HEK293T (cell line): ENCODE data around the gene TSPAN7.

Source experiments
- BHLHE40 ChIP-seq: fragments of 450-650 bp; IDR thresholded peaks from 2 replicates; pipeline ENCODE4 v1.6.1; 2016; ENCODE audit warnings: mild to moderate bottlenecking, moderate library complexity, borderline replicate concordance
- ELF4 ChIP-seq: fragments of 450-650 bp; IDR thresholded peaks from 2 replicates; pipeline ENCODE4 v1.6.1; 2017; ENCODE audit warnings: antibody characterized with exemption
- FOXA1 ChIP-seq: fragments of 450-650 bp; IDR thresholded peaks from 2 replicates; pipeline ENCODE4 v1.6.1; 2016; ENCODE audit warnings: mild to moderate bottlenecking
- FOXM1 ChIP-seq: fragments of 450-650 bp; IDR thresholded peaks from 2 replicates; pipeline ENCODE4 v1.6.1; 2017; ENCODE audit warnings: mild to moderate bottlenecking, borderline replicate concordance
- HDGF ChIP-seq: fragments of 450-650 bp; IDR thresholded peaks from 2 replicates; pipeline ENCODE4 v1.6.1; 2017; ENCODE audit warnings: antibody characterized with exemption, borderline replicate concordance
- L3MBTL2 ChIP-seq: fragments of 450-650 bp; conservative IDR thresholded peaks from 2 replicates; pipeline ENCODE4 v1.6.1; 2016; ENCODE audit warnings: mild to moderate bottlenecking
- SP1 ChIP-seq: fragments of 450-650 bp; IDR thresholded peaks from 2 replicates; pipeline ENCODE4 v1.6.1; 2017
- TARDBP ChIP-seq: fragments of 450-650 bp; IDR thresholded peaks from 2 replicates; pipeline ENCODE4 v1.6.1; 2016

- no peak for TF ChIP-seq TARDBP
- no peak for TF ChIP-seq BHLHE40
- no peak for TF ChIP-seq ELF4
- TF ChIP-seq HDGF = no peak
- no peak for TF ChIP-seq FOXM1
- TF ChIP-seq FOXA1 = no peak
- TF ChIP-seq SP1 = no peak
- no peak for TF ChIP-seq L3MBTL2
Observed at GRCh38 chrX:38699696-38700095, 138.4 kb downstream of the TSPAN7 start.
